Fibroblast of pulmonary artery (primary cell): Measurements from ENCODE around the gene ISYNA1.

Source experiments
- DNase-seq: peaks from one replicate; pipeline ENCODE4 v3.0.0-alpha.2; 2010; ENCODE audit warnings: low read depth
- H3K4me3 ChIP-seq: replicated peaks from 2 replicates; pipeline ENCODE4 v1.5.1; 2011; ENCODE audit warnings: low read depth, mild to moderate bottlenecking, control low read depth, low read length, moderate library complexity
- CTCF ChIP-seq: IDR thresholded peaks from 2 replicates; pipeline ENCODE4 v1.5.1; 2011; ENCODE audit warnings: mild to moderate bottlenecking, control low read depth, low read length, inconsistent platforms; ENCODE audit errors: missing control alignments

ISYNA1 gene

GRCh38 chr19:18437491-18438330, at the start of gene ISYNA1:
Gene ISYNA1 (minus strand): TSS chr19:18438133. CDS start chr19:18437979, 154 bp downstream.
- H3K4me3 ChIP-seq, result peak within 1 kb of the TSS; percentile 69
- no peak for TF ChIP-seq CTCF
- peak; percentile 60 for DNase-seq

GRCh38 chr19:18486746-18487145, 48.8 kb upstream of the ISYNA1 start:
- TF ChIP-seq CTCF, result no peak
- no peak overlapping the region for H3K4me3 ChIP-seq
- DNase-seq, result no peak

GRCh38 chr19:18484992-18485391, 47.1 kb upstream of the ISYNA1 start:
- no peak overlapping the region for H3K4me3 ChIP-seq
- no peak for TF ChIP-seq CTCF
- DNase-seq, result no peak

GRCh38 chr19:18483119-18483890, 45.4 kb upstream of the ISYNA1 start:
- TF ChIP-seq CTCF, result no peak
- H3K4me3 ChIP-seq, result no peak overlapping the region
- DNase-seq, result no peak

- no peak for TF ChIP-seq CTCF
- no peak for DNase-seq
- no peak overlapping the region for H3K4me3 ChIP-seq
Measured at GRCh38 chr19:18481505-18482222, 43.7 kb upstream of the ISYNA1 start.

GRCh38 chr19:18480006-18480691, 42.2 kb upstream of the ISYNA1 start:
- DNase-seq, result peak; percentile 89
- no peak overlapping the region for H3K4me3 ChIP-seq

More at GRCh38 chr19:18480006-18480691, 42.2 kb upstream of the ISYNA1 start:
- no peak for TF ChIP-seq CTCF
